ENCODE data around the gene SERPINE1.
A peak's percentile ranks its signal among the peaks of the same experiment; 100 is the strongest.
"Not testable (repeated sequence)": the region's sequence is repeated elsewhere in the genome, so short reads cannot be mapped to it uniquely, and the experiment has no call there.

The SERPINE1 gene

DNA sequence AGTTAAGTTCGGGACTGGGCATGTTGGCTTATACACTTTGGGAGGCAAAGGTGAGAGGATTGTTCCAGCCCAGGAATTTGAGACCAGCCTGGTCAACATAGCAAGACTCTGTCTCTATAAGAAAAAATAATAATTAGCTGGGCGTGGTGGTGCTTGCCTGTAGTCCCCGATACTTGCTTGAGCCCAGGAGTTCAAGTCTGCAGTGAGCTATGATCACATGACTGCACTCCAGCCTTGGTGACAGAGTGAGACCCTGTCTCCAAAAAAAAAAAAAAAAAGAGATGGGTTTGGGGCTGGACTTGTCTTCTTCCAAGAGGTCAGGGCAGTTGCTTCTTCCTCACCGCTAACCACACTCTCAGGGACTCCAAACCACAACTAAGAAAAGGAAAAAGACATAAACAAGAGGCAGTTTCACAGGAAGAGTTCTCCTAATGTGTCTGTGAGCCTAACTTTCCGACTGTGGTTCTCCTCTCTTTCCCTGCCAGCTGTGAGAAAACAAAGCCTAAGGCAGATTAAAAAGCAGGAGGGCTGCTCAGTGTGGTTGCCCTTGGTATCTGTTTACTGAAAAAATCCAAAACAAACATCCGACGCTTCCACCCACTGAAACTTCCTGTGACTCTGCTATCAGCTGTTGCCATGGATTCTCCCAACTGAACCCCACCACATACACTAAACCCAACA lies 2.4 kb upstream of the SERPINE1 start:
- no peak for DNase-seq (ENCODE audit: low read depth)

DNA sequence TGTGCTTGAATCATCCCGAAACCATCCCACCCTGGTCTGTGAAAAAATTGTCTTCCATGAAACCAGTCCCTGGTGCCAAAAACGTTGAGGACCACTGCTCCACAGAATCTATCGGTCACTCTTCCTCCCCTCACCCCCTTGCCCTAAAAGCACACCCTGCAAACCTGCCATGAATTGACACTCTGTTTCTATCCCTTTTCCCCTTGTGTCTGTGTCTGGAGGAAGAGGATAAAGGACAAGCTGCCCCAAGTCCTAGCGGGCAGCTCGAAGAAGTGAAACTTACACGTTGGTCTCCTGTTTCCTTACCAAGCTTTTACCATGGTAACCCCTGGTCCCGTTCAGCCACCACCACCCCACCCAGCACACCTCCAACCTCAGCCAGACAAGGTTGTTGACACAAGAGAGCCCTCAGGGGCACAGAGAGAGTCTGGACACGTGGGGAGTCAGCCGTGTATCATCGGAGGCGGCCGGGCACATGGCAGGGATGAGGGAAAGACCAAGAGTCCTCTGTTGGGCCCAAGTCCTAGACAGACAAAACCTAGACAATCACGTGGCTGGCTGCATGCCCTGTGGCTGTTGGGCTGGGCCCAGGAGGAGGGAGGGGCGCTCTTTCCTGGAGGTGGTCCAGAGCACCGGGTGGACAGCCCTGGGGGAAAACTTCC lies 784 bp upstream of the SERPINE1 start:
- DNase-seq (ENCODE audit: low read depth) = no peak

- no peak for DNase-seq (ENCODE audit: low read depth)
Measured at GRCh38 chr7:101127460-101128039, 646 bp downstream of the SERPINE1 start.

- no peak for DNase-seq (ENCODE audit: low read depth)
Measured at GRCh38 chr7:101128040-101128834, 1.3 kb downstream of the SERPINE1 start.

- no peak for DNase-seq (ENCODE audit: low read depth)
Measured at GRCh38 chr7:101129603-101130117, 2.8 kb downstream of the SERPINE1 start.

GRCh38 chr7:101132626-101133600 lies 6.0 kb downstream of the SERPINE1 start:
- not testable (repeated sequence) for DNase-seq (ENCODE audit: low read depth)

DNA sequence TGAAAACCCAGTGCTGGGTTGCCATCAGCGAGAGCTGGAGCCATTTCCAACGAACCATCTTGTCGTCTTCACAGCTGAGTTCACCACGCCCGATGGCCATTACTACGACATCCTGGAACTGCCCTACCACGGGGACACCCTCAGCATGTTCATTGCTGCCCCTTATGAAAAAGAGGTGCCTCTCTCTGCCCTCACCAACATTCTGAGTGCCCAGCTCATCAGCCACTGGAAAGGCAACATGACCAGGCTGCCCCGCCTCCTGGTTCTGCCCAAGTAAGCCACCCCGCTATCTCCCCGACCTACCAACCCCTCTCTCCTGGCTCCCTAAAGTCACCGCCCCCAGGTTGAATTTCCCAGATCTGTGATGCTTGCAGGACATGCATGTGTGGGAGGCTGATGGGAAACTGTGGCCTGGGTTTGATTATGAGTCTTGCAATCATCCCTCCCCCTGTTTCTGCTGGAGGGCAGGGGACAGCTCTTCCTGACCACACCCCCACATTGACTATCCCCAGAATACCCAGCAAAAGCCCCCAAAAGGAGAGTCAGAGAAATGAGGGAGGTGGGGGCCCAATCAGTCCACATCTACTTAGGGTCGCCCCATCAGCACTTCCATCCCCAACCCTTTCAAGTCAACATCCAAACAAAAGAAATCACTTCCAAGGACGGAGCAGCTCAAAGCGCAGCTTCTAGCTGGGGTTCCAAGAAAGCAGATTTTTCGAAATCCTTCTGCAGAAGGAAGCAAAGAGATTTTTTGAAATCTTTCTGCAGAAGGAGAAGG lies 6.9 kb downstream of the SERPINE1 start:
- DNase-seq (ENCODE audit: low read depth) = no peak

DNA sequence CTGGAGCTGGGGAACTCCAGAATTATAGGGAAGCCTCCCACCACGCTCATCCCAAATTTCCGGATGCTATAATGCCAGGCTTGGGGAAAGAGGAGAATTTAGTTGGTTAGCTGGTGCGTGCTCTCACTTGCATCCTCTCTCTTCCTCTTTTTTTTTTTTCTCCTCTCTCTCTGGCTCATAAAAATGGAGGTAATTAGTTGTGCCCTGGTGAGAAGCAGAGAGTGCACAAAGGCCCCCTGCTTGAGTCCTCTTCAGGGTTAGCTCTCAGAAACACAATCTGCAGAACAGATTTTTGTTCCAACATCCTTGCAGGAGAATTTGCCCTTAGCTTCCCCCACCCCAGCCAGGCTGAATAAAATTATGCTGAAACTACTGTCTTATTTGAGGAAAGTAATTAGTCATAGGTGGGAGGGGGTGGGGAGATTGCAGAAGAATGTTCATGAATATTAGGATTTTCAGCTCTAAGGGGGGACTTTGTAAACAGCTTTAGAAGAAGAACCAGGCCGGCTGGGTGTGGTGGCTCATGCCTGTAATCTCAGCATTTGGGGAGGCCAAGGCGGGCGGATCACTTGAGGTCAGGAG lies 7.6 kb downstream of the SERPINE1 start:
- no peak for DNase-seq (ENCODE audit: low read depth)

GRCh38 chr7:101137651-101138212 lies 10.8 kb downstream of the SERPINE1 start:
- no peak for DNase-seq (ENCODE audit: low read depth)

DNA sequence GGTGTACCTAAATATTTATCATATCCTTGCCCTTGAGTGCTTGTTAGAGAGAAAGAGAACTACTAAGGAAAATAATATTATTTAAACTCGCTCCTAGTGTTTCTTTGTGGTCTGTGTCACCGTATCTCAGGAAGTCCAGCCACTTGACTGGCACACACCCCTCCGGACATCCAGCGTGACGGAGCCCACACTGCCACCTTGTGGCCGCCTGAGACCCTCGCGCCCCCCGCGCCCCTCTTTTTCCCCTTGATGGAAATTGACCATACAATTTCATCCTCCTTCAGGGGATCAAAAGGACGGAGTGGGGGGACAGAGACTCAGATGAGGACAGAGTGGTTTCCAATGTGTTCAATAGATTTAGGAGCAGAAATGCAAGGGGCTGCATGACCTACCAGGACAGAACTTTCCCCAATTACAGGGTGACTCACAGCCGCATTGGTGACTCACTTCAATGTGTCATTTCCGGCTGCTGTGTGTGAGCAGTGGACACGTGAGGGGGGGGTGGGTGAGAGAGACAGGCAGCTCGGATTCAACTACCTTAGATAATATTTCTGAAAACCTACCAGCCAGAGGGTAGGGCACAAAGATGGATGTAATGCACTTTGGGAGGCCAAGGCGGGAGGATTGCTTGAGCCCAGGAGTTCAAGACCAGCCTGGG lies 11.4 kb downstream of the SERPINE1 start:
- DNase-seq (ENCODE audit: low read depth) = peak; percentile 78

DNA sequence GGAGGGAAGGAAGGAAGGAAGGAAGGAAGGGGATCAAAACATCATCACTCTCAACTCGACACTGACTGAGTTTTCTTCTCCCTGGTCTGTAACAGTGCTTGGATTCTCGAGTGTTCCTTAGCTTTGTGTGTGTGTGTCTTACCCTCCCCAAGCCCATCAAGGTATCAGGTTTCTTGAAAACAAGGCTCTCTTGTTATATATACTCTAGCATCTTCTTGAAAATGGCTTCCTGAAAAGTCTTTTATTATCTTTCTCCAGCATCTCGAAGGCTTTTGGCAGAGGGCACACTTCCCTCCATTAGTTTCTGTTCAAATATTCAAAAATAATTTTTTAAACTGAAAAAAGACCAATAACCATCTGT lies 13.4 kb downstream of the SERPINE1 start:
- DNase-seq (ENCODE audit: low read depth) = no peak

DNA sequence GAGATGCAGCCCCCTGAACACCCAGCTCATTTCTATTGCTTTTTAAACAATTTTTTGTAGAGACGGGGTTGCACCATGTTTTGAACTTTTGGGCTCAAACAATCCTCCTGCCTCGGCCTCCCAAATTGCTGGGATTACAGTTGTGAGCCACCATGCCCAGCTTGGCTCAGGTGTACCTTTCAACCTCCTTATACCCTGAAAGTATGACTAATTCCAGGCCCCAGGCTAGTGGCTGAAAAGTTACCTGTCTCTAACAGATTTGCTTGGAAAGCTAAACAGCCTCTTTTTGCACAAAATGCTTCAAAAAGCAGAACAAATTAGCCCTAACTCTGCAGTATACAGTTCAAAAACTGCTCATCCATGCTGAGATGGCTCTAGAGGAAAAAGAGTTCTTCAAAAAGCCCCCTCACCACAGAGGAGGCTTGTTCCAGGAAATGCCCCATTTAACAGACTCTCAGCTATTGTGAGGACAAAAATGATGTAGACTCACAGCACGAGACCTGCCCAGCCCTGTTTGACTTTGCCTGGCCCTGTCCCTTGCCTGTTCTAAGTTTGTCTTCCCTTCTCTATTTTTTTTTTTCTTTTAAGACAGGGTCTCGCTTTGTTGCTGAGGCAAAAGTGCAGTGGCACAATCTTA lies 14.0 kb downstream of the SERPINE1 start:
- DNase-seq (ENCODE audit: low read depth) = no peak

GRCh38 chr7:101151908-101152651 lies 25.2 kb downstream of the SERPINE1 start:
- no peak for DNase-seq (ENCODE audit: low read depth)

DNA sequence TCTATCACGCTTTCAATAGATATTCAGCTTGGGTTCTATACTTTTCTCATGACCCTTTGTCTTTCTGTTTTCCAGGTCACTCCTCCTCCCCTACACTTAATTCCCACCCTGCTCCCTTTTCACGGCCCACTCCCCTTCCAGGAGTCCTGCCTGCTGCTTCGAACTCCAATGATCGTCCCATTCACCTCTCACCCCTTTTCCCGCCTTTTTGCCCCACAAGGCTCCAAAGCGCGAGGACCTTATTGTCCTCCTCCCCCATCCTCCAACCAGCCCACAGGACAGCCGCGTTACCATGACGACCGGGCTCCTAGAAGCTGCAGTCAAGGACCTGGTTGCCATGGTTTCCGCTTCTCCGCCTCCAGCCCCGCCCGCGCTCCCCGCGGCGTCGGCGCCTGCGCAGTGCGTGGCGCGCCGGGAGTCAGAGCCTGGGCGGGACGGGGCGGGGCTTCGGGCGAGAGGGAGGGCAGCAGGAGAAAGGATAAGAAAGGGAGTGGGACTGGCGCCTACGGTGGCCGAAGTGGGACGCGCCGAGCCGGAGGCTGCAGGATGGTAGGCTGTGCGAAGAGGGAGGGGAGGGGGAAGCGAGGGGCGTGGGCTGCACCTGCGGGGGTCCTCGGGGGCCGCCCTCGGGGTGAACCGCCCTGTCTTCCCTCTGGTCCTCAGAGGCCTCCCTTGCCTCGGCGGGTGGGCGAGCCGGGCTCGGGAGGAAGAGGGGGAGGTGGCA lies 27.2 kb downstream of the SERPINE1 start, which contains the start of gene AP1S1:
TSS of gene AP1S1 (plus strand) at position 508 of the 724 bp plus-strand sequence. CDS start at position 547, 39 bp downstream.
- peak; percentile 84 for DNase-seq (ENCODE audit: low read depth)

GRCh38 chr7:101154693-101155102 lies 27.8 kb downstream of the SERPINE1 start:
- DNase-seq (ENCODE audit: low read depth) = no peak

DNA sequence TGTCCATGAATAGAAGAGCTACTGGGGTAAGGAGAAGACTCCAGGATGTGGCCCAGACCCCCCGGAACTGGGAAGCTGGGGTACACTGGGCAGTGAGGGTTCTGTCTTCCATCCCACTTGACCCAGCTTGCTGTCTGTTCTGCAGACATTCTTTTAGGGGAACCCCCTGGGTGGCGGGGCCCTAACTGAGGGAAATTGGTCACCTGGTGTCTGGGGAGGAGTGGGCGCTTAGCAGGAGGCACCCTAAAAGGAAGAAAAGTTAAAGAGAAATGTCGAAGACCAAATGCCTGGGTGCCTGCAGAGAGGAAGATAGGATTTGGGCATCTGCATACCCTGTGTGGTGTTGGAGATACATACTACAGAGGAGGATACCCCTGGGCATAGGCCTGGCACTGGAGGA lies 28.4 kb downstream of the SERPINE1 start:
- DNase-seq (ENCODE audit: low read depth) = no peak

DNA sequence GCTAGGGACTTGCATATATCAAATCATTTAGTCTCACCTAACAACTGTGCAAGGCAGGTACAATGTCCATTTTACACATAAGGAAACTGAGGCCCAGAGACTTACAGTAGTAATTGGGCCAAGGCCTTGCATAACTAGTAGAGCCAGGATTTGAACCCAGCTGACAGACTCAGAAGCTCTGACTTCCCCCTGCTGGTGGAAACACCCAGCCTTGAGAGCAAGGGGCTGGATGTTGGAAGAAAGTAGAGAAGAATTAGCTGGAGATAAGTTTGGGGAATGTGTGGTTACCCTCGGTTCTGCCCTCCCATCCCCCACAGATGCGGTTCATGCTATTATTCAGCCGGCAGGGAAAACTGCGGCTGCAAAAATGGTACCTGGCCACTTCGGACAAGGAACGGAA lies 29.4 kb downstream of the SERPINE1 start:
- no peak for DNase-seq (ENCODE audit: low read depth)

Measured in stimulated activated CD8-positive, alpha-beta memory T cell treated with anti-CD3 and anti-CD28 coated beads, Interleukin-7, amount 100 ng/mL, for 24 hours (primary cell).